GM19468 (cell line): ENCODE results near the gene PRRG2.
A peak's percentile ranks its signal among the peaks of the same experiment; 100 is the strongest.

Experiments used
- ATAC-seq: cut with Tn5 transposase; IDR thresholded peaks from one replicate; pipeline ENCODE4 v1.9.1; 2021; ENCODE audit warnings: mild to moderate bottlenecking, moderate library complexity, moderate number of reproducible peaks; ENCODE audit not compliant: unreplicated experiment; ENCODE audit errors: extremely low read depth

PRRG2 gene

DNA sequence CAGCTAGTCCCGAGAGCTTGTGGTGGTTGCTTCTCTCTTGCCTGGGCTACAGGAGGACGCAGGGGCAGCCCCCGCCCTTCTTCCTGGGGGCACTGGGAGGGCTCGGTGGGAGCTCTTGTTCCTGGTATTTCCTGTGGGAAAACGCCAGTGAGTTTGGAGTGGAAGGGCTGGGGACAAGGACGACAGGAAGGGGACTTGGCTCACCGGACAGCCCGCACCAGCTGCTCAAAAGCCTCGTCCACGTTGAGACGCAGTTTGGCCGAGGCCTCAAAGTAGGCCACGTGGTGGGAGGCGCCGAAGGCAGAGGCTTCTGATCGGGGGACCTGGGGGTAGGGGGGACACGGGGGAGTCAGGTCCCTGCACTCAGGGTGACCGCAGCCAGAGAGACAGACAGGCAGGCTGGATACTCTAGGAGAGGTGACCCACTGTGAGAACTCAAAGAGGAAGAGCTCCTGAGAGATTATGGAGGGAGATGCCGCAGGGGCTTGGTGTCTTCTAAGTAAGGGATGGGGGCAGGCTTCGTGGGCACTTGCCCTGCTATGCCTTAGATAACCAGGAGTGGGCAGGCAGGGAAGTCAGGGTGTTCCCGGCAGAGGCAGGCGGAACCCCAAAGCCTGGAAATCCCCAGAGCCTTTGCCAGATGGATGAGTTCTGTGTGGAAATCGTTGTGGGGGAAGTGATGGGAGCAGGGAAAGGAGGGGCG, 54.6 kb downstream of the PRRG2 start:
- no peak for ATAC-seq

DNA sequence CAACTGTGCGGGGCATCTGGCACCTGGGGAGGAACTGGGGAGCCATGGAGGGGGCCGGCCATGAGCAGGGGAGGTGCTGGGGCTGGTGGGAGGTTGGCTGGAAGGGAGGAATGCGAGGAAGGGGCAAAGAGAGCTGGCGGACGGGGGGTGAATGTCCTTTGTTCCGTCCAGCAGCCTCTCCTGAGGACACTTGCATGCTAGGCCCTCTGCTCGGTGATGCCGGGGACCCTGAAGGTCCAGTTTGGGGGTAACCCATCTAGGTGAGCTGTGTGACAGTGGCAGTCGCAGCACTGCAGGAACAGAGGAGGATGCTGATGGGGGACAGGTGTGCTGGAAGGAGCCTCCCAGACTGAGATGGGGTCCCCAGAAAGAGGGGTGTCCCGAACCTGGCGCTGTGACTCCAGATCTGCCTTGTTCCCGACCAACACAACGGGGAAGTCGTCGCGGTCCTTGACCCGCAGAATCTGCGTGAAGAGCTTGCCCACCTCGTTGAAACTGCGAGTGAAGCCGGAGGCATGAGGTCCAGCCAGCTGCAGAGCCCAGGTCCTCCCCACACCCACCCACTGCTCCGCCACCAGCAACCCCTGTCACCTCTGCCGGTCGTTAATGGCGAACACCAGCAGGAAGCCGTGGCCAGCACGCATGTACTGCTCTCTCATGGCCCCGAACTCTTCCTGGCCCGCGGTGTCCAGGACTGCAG, 55.3 kb downstream of the PRRG2 start:
- ATAC-seq, result no peak

DNA sequence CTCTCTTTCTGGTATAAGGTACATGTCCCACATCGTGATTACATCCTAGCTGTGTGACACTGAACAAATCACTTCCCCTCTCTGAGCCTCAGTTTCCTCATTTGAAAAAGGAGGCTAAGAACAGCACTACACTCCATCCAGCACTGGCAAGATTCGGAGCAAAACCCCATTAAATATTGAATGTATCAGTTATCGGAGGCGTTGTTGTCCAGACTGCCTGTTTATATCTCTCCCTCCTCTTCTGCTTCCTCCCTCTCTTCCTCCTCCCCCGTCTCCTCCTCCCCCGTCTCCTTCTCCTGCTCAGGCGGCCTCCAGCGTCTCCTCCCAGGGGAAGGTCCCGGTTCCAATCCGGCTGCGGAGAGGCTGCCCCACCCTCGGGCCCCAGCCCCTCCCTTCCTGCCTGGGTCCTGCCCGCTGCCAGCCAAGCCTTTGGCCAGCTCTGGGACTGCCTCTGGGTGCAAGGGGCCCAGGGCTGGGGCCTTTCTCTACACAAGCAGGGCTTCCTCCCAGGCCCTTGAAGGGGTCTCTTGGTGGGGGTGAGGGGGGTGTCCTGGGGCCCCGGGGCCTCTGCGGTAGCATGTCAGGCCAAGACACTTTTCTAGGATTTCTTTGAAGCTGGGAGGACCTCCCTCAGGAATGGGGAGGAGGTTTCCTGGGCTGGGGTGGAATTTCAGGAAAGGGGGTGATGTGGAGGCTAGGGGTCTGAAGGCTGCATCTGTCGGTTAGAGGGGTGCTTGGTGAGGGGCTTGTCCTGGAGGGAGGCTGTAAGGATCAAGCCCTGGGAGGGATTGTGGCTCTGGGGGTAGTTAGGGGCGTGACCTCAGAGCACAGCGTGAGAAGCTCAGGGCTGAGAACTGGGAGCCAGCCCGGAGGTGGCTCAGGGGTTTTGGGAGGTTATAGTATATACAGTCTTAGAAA, 57.0 kb downstream of the PRRG2 start:
- no peak for ATAC-seq

- no peak for ATAC-seq
These were observed 58.4 kb downstream of the PRRG2 start for GRCh38 chr19:49639401-49640112.

GRCh38 chr19:49640113-49640898, 59.2 kb downstream of the PRRG2 start, which contains the start of gene RRAS:
RRAS (minus strand) TSS chr19:49640143; CDS start chr19:49640098, 45 bp downstream.
- peak; percentile 73 for ATAC-seq
